ENCODE measurements around the gene C6orf132.
"Not testable (repeated sequence)": the region's sequence is repeated elsewhere in the genome, so short reads cannot be mapped to it uniquely, and the experiment has no call there.

Gene C6orf132

DNA sequence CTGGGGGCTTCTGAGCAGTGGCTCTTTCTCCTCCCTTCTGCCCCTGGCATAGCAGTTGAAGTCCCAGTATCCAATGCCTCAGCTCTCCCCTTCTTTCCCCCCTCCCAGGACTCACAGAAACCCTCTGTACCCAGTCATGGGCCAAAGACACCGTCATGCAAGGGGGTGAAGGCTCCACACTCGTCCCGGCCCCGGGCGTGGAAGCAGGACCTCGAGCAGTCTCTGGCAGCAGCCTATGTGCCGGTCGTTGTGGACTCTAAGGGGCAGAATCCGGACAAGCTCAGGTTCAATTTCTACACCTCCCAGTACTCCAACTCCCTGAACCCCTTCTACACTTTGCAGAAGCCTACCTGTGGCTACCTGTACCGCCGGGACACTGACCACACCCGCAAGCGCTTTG is 20.4 kb upstream of the C6orf132 start:
- no peak for DNase-seq (ENCODE audit: low read depth)

DNA sequence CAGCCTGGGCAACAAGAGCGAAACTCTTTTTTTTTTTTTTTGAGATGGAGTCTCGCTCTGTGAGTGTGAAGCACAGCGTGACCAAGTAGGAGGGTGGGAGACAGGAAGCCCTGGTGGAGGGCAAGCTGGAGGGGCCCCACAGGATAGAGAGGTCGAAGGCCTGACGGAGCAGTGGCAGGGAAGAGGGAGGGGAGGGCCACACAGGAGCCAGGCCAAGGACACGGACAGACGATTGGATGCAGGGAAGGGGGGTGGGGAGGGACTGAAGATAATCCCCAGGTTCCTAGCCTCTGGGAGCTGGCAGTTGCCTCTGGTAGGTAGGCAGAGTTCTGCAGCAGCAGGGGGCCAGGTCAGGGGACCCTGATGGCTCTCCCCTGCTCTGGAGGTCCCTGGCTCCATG is 20.0 kb upstream of the C6orf132 start:
- DNase-seq (ENCODE audit: low read depth) = no peak

DNA sequence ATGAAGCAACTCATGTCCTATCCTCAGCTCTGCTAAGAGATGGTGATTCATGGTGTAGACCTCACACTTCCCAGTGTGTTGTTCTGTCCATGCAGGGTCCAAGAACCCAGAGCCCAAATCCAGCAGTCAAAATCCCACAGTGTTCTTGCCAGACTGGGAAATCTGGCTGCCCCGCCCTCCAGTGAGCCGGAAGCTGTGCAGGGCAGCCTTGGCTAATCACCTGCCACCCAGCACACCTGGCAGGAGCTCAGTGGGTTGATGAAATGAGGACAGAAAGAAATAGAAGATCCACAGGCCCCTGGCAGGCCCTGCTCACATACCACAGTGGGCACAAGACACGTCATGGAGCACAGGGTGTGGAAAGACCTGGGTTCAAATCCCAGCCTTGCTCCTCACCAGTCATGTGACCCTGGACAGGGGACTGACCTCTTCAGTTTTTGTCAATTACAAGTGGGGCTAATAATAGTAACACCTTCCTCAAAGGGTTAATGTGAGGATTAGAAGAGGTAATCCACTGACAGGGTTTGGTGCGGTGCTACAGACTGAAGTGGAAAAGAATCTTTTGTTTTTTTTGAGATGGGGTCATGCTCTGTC is 17.1 kb upstream of the C6orf132 start:
- DNase-seq (ENCODE audit: low read depth) = no peak

DNA sequence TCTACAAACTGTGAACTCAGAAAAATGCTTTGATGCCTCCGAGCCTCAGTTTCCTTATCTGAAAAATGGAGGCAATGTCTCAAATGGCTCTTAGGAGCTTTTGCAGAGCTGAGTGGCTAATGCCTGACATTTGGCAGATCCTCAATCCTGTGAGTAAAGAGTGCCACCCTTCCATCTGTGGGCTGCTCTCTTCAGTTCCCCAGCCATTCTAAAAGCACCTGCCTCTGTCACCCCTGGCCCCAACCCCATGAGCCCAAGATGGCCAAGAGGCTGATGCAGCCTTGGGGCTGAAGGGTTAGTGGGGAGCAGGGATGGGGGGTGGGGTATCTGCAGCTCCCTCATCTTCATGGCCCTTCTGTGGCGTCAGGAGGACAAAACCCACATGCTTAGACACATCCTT is 16.2 kb upstream of the C6orf132 start:
- DNase-seq (ENCODE audit: low read depth) = no peak

DNA sequence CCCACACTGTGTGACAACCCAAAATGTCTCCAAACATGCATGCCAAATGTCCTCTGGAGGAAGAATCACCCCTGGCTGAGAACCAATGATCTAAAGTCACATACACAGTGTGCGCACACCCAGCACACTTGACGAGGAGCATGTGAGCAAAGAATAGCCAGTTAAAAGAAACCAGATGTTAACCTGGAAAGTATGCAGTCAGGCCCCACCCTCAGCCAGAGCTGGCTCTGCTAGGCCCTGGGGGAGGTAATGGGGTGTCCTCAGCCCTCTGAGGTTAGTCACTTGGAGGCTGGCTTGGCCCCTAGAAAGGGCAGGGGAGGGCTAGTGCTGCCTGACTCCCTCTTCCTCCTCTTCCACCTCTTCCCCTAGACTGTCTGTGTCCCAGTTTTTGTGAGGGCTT is 15.6 kb upstream of the C6orf132 start:
- DNase-seq (ENCODE audit: low read depth) = no peak

DNA sequence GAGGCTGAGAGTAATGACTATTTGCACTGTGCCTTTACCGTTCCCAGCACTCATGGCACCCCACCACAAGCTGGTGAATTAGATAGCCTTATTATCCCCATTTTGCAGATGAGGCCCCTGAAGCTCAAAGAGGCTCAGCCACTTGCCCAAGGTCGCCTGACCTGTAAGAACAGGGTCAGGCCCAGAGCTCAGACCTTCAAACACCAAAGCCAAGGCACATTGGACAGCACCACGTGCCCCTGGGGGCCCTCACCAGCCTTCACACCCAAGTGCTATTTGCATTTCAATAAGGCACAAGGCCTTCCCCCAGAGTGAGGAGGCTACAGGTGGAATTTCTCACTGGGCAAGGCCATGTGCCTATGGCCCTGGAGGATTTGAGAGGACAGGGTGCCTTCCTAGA is 14.2 kb upstream of the C6orf132 start:
- no peak for DNase-seq (ENCODE audit: low read depth)

DNA sequence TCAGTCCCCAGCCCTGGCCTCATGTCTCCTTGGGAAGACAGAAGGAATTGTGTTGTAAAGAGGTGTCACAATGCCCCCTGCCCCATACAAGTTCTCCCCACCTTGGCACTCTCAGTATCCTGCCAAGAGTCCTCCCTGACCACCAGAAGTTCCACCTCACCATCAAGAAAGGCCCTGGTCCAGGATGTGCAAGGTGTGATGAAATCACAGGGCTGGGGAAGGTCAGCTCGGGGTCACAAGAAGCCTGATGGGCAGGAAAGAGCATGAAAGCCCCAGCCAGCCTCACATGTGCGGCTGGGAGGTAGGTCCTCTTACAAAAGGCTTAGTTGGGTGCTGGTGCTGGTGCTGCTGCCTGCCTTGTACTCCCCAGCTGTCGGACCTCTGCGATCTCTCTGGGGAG is 12.9 kb upstream of the C6orf132 start:
- no peak for DNase-seq (ENCODE audit: low read depth)

DNA sequence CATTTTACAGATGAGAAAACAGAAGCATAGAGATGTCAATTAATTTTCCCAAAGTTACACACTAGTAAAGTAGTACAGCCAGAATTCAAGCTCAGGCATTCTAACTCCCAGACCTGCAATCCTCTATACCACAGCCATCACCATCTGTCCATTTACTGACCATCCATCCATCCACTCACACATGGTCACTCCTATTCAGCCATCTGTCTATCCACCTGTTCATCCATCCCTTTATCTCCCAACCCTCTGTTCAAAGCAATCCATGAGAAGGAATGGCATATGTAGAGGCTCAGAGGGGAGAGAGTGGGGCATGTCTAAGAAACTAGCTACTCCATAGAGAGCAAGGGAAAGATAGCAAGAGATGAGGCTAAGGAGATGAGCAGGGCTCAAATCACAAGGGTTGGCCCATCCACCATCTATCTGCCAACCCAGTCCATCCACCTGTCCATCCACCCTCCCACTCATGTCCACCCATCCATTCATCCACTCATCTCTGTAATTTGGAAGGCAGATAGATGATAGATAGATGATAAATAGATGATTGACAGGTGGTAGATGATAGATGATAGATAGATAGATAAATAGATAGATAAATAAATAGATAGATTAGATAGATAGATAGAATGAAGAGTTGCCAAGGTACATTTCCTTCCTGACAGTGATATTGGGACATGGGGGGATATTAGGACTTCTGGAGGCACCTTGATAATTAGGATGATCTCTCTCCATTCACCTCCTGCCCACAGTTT is 12.2 kb upstream of the C6orf132 start:
- no peak for DNase-seq (ENCODE audit: low read depth)

DNA sequence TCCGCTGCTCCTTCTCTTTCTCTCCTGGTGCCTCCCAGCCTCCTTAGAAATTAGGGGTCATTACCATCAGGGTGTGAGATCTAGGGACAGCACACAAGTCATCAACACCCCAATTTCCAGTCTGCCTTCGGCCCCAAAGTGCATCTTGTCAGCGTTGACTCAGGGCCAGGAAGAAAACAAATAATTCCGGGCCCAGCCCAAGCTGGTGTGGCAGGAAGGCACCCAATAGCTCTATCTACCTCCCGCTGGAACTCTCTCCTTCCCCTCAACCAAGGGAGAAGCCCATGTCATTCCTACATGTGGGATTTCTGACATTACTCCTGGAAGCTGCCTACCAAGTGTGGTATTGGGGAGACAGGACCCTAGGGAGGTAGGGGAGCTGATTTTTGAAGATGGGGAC is 11.5 kb upstream of the C6orf132 start:
- DNase-seq (ENCODE audit: low read depth) = no peak

DNA sequence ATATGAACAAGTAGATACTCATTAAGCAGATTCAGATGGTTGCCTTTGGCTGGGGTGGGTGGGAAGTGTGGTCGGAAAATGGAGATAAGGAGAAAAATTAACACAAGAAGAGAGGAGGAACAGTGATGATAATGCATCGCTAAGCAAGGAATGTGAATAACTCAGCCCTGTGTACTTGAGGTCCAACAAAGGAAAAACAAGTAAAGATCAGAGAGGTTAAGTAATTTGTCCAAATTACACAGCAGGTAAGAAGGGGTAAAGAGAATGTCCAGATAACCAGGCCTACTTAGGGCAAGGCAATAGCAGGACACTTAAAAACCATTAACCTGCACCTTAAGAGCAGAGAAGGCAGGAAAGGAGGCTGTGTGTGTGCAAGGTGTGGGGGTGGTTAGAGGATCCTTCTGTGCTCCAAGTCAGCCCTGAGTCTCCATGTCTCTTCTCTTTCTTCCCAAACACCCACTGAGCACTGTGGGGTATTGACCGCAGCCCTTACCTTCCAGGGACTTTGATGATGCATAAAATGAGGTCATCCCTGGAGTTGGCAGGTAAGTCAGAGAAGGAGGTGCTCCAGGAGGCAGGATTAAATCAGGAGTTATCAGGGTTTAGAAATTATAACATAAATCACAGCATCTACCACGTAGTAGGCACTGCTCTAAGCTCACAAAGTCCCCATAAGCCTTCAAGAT is 10.3 kb upstream of the C6orf132 start:
- DNase-seq (ENCODE audit: low read depth) = not testable (repeated sequence)

DNA sequence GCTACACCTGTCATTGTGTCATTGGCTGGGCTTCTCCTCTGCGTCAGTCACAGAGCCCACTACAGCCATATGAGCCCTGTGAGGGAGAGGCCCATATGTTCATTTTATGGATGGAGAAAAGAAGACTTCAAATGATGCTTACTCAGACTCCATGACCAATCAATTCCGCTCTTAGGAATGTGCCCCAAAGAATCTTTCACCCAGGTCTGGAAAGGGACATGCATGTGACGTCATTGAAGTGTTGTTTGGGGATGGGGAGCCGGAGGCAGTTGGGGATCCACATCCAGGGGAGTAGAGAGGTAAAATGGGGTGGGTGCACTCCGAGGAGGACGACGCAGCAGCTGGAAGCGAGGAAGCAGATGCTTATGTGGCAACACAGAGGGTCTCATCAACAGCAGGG is 9.6 kb upstream of the C6orf132 start:
- no peak for DNase-seq (ENCODE audit: low read depth)

DNA sequence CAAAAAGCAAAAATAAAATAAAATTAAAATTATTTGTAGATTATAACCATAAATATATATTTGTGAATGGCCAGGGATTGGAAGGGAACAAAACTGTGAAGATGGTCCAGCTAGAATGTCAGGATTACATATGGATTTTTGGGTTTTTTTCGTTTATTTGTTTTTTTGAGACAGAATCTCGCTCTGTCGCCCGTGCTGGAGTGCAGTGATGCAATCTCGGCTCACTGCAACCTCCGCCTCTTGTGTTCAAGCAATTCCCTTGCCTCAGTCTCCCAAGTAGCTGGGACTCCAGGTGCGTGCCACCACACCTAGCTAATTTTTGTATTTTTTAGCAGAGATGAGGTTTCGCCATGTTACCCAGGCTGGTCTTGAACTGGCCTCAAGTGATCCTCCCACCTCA is 7.8 kb upstream of the C6orf132 start:
- DNase-seq (ENCODE audit: low read depth) = no peak

DNA sequence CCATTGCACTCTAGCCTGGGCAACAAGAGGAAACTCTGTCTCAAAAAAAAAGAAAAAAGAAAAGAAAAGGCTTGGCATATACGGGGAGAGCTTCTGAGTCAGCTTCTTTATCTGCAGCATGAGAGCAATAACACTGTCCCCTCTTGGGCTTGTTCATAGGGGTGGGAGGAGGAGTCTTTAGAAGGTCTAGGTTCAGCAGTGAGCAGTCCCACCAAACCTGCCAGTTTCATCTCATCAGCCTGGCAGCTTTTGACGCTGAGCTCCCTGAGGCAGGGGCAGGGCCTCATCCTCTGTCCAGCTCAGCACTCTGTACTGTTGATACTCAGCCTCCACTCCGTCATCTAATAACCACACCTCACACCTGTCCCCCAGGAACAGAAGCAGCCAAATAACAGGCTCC is 5.6 kb upstream of the C6orf132 start:
- no peak for DNase-seq (ENCODE audit: low read depth)

DNA sequence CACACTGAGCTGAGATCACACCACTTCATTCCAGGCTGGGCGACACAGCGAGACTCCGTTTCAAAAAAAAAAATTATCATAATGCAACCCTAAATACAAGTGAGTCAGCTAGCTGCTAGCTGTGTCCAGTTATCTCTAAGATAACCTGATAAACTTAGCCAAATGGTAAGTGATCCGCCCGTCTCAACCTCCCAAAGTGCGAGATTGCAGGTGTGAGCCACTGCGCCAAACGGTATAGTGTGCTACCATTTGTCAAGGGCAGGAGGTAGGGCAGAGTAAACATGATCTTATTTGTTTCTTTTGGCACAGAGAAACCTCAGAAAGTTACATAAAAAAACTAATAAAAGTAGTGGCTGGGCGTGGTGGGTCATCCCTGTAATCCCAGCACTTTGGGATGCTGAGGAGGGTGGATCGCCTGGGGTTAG is 4.7 kb upstream of the C6orf132 start:
- DNase-seq (ENCODE audit: low read depth) = no peak

DNA sequence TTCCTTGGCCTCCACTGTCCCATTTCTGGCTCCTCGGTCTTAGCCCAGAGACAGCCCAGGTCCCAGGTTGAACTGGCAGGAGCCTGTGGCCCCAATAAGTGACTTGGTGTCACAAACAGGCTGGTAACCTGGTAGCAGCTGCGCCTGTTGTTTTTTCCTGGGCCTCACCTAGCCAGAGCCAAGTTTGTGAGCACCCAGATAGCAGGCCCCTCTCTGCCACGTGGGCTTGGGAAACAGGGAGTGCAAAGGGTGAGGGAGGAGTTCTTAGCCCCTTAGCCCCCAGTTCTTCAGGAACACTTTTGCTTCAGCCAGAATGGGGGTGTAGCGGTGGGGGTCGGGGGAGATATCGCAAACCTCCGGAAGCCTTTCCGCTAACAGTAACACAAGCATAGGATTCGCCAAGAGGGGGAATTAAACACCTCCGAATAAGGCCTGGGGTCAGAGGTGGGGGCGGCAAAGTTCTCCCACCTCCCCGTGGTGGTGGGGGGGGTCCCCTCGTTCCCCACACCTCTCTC is 760 bp downstream of the C6orf132 start:
- no peak for DNase-seq (ENCODE audit: low read depth)

DNA sequence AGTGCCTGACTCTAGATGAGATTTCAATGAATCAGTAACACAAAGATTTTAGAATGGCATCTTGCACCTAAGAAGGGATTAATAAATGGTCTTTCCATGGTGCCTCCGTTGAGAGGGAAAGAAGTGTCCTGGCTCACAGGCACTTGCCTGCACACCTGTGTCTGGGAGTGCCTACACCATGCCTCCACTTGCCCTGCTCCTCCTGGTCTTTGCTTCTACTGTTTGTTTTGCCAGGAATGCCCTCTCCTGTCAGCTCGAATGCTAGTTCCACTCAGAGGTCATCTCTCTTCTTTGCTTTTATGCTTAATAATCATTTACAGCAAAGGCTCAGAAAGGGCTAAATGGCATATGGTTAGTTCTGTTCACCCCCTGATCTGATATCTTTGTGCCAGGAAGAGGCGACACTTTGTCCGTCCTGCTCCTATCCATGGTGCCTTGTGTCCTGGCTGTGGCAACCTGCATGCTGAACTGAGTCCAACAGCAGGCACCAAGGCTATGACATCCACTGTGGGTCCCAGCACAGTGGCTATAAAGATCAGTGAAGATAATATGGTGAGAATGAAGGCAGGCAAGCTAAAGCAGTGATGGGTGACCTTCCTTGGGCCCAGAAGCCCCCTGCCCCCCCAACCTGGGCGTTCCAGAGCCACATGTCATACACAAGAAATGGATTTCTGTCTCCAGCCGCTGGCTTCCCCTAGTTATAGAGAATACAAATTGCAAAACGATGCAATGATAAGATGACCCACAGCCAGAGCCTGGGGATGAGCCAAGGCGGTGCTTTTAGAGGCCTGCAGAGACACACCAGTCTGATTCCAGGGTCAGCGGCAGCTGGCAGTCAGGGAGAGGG is 1.4 kb downstream of the C6orf132 start:
- DNase-seq (ENCODE audit: low read depth) = no peak

DNA sequence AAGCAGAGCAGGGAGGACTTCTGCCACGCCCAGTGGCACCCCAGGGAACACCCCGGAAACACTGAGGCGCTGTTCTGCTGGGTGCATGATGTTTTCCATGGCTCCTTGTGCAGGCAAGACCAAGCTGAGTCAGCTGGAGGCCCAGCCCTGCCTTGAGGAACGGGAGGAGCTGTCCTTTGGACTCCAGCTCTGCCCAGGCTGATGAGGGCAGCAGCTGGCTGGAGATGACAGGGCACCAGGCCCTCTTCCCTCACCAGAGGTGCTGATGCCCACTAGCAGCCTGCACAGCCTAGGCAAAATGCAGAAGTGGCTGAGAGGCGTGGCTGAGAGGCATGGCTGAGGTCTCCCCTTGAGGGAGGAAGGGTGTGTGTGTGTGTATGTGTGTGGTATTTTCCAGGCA is 2.4 kb downstream of the C6orf132 start:
- no peak for DNase-seq (ENCODE audit: low read depth)

DNA sequence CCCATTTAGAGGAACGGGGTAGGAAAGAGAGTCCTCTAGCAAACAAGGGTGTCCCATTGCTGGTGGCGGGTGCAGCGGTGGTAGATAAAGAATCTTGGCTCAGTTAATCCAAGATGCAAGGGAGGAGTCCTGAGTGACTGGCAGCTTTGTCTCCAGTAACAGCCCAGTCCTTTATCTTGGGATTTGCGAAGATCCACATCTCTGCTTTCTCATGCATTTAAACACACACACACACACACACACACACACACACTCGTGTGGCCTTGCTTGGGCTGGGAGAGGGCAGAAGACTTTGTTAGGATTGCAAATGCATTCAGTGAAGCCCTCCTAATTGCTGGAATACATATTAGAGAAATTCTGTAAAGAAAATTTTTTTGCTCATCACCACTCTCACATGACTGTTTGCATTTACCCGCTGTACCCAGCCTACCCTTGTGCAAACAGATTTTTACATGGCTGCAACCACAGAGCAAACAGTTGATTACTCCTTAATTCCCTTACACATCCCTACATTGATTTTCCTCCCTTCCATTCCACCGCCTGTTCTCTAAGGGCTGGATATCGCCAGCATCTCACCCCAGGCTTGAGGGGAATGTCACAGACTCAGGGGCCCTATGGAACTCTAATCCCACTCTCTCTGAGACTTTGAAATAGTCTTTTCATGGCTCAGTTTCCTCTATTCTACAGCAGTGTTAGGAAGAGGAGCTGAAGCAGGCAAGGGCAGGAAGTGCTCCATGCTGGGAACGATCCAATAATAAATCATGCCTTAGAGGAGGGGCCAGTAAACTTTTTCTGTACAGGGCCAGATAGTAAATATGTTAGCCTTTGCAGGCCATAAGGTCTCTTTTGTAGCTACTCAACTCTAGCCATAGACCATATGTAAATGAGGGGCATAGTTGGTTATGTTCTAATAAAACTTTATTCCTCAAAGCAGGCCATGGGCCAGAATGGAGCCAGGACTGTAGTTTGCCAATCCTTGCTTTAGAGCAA is 3.5 kb downstream of the C6orf132 start:
- DNase-seq (ENCODE audit: low read depth) = no peak

DNA sequence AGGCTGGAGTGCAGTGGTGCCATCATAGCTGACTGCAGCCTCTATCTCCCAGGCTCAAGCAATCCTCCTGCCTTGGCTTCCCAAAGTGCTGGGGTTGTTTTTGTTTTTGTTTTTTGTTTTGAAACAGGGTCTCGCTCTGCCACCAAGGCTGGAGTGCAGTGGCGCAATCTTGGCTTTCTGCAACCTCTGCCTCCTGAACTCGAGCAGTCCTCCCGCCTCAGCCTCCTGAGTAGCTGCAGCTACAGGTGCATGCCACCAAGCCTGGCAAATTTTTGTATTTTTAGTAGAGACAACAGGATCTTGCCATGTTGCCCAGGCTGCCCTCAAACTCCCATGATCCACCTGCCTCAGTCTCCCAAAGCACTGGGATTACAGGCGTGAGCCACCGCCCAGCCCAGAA is 4.2 kb downstream of the C6orf132 start:
- no peak for DNase-seq (ENCODE audit: low read depth)

DNA sequence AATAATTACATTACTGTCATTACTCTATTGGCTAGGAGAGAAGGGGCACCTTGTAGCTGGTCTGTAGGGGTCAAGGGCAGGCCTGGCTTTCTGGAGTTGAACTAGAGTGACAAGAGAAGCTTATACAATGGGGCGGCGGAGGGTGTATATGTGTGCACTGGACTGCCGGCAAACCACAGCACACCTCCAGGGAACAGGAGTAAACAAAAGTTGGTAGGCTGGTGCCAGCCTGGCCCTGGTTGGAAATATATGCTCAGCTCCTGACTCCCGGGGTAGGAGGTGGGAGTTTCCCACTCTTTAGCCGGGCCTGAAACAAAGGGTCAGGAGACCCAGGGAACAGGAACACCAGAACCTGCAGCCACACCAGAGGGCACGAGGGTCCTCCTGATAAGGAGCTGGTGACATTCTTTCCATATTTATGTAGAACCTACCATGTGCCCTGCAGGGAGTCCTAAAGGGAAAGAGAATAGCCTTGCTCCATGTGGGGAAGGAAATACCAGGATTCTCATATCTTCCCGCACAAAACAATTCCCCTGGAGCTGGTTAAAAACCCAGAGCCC is 5.1 kb downstream of the C6orf132 start:
- DNase-seq (ENCODE audit: low read depth) = no peak
